Stimulated activated CD8-positive, alpha-beta memory T cell treated with anti-CD3 and anti-CD28 coated beads, Interleukin-12 subunit alpha, Interleukin-12 subunit beta, amount 100 ng/mL, for 24 hours (primary cell): ENCODE results near the gene KRT81.
"Not testable (repeated sequence)": the region's sequence is repeated elsewhere in the genome, so short reads cannot be mapped to it uniquely, and the experiment has no call there.

ENCODE experiments used
- DNase-seq: peaks from one replicate; pipeline ENCODE4 v3.0.0-alpha.2; 2020; ENCODE audit errors: extremely low read depth

The KRT81 gene

DNA sequence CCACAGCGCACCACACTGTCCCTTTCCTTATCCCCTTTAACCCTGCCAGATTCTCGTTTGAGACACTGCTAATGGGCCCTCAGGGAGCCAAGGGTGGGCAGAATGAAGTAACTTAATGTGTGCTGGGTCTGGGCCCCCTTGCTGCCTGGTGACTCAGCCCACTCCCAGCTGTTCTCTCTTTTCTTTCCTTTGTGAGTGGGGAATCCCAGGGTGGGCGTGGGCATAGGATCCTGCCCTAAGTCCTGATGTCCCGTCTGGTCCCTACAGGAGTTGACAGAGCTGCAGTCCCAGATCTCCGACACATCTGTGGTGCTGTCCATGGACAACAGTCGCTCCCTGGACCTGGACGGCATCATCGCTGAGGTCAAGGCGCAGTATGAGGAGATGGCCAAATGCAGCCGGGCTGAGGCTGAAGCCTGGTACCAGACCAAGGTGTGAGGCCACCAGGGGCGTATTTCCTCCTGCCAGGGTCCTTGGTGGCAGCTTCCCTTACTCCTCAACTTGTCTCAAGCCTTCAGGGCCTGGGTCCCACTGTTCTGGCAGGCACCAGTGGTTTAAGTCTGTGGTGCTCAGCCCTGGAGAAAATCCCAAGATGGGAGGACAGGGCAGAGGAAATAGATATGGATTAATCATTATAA is 50.0 kb downstream of the KRT81 start:
- no peak for DNase-seq

DNA sequence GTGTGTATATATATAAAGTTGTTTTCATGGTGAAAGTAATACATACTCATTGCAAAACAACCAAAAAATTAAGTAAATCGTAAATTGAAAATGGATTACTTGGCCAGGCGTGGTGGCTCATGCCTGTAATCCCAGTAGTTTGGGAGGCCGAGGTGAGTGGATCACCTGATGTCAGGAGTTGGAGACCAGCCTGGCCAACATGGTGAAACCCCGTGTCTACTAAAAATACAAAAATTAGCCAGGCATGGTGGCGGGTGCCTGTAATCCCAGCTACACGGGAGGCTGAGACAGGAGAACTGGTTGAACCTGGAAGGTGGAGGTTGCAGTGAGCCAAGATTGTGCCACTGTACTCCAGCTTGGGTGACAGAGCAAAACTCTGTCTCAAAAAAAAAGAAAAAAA is 51.1 kb downstream of the KRT81 start:
- DNase-seq, result not testable (repeated sequence)

DNA sequence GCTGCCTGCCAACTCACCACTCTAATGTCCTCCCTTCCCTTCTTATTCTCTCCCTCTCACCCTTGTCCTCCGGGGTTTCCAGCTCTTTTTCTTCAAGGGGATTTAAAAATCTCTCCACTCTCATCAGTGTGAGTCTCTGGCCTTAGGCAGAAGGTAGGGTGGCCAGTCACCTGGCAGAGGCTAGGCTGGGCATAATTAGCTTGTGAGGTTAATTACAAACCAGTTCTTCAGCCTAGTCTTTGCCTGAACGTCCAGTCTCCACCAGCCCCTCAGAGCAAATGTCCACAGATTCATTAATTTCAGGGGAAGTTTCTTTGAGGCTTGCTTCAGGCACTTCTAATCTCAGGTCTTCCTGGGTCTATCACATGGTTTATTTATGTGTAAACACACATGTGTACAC is 51.6 kb downstream of the KRT81 start:
- no peak for DNase-seq

- no peak for DNase-seq
These were observed 52.3 kb downstream of the KRT81 start for GRCh38 chr12:52238916-52239646.

DNA sequence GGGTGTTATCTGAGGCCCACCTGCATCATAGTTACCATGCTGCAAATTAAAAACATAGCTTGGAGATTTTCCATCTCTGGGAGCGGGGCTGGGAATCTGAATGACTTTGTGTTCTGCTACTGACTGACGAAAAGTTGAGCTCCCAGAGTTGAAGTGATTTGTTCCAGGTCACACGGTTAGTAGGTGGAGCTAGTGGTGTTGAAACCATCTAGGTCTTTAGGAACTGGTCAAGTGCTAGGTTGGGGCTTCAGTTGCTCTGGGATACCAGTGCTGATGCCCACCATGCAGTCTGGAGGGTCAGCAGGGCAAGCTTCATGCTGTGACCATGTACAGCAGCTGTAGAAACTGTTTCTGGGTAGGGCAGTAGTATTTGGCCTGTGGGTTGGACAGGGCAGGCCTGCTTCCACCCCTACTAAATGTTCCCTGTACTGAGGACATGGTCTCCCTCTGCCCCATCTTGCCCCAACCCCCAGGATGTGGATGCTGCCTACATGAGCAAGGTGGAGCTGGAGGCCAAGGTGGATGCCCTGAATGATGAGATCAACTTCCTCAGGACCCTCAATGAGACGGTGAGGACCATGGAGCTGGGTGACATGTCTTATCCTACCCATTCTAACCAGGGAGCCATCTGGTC is 53.0 kb downstream of the KRT81 start:
- DNase-seq, result no peak

GRCh38 chr12:52236386-52237050 is 54.8 kb downstream of the KRT81 start:
- DNase-seq, result no peak
